GM19099 (cell line): ENCODE results near the gene ADAMTS8.

Experiments used
- POLR2A ChIP-seq: IDR thresholded peaks from 3 replicates; pipeline ENCODE4 v1.6.1; 2011; ENCODE audit warnings: low read depth; ENCODE audit not compliant: insufficient read length; ENCODE audit errors: extremely low read depth

ADAMTS8 gene

DNA sequence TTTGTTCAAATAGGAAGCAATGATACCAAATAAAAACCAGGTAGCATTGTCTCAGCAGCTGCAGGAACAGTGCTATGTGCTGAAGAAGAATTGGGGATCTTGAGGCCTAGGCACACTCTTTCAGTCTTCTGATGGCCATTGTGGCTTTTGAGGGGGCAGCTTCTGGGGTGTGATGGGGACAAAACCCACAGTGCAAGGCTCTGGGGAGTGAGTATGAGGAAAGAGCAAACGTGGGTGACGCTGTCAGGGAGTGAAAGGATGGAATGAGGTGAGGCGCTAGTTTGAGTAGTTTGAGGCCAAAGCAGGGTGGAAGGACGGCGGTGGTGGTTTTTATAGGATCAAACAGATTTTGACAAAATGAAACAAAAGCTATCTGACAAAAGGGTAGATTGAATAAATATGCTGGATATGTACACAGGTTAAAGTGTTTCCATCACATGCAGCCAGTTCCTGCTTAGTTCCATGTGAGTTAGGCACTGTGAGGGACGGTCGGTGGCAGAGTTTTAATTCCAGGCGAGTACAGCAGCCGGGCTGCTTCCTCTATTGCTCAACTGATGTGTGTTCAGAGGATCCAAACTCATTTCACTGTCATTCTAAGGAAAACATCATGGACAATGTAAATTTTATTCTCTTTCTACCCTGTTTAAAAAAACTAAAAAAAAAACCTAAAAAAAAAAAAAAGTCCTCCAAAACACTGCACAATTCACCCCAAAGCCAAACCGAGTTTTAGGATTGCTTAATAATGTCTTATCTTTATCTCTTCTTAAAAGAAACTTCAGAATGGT, 38.9 kb upstream of the ADAMTS8 start:
- TF ChIP-seq POLR2A: no peak

DNA sequence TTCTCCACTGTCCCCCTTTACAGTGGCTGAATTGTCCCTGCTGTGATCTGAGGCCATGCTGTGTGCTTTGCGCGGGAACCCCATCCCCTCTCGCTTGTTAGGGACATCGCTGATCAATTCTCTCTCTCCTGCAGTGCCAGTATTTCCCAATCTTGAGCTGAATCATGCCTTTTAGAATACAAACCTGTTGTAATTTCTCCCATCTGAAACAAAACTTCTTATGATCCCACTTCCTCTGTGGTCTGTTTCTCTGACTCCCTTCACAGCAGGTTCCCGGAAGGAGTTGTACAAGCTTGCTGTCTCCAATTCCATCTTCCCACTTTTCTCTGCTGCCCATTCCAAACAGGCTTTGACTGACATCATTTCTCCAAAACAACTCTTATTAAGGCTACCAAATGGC, 36.9 kb upstream of the ADAMTS8 start:
- no peak for TF ChIP-seq POLR2A

DNA sequence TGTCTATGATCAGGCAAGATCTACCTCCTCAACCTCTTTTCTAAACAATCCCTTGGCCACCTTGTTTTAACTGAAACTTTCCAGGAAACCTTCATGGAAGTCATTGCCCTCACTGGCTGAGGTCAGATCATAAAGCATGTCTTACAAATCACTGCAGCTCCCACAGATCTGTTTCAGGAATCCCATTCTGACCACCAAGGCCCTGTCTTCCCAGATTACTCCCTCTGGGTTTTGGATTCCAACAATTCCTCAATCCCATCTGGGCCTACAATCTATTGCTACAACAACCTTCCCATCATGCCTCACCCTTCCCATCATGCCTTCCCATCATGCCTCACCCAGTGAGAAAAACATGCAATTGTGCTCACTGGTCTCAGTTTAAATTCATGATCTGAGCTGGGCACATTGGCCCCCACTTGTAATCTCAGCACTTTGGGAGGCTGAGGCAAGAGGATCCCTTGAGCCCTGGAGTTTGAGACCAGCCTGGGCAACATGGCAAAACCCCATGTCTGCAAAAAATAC, 35.9 kb upstream of the ADAMTS8 start:
- TF ChIP-seq POLR2A: no peak

DNA sequence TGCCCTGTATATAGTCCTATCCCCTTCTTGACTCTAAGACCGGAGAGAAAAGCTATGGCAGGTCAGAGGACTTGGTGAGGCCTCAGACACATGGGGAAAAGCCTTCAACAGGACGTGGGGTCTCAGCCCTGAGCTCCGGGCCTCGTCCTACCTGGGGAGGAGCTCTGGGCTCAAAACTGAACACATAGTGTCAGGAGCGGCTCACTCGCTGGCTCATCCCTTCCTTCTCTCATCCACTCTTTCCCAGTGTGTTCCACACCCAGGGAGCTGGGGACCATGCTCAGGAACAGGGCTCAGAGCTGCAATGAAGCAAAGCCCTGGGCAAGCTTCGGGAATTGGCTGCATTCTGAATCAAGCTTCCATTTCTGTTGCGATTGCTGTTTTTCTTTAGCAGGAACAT, 34.5 kb upstream of the ADAMTS8 start:
- no peak for TF ChIP-seq POLR2A

DNA sequence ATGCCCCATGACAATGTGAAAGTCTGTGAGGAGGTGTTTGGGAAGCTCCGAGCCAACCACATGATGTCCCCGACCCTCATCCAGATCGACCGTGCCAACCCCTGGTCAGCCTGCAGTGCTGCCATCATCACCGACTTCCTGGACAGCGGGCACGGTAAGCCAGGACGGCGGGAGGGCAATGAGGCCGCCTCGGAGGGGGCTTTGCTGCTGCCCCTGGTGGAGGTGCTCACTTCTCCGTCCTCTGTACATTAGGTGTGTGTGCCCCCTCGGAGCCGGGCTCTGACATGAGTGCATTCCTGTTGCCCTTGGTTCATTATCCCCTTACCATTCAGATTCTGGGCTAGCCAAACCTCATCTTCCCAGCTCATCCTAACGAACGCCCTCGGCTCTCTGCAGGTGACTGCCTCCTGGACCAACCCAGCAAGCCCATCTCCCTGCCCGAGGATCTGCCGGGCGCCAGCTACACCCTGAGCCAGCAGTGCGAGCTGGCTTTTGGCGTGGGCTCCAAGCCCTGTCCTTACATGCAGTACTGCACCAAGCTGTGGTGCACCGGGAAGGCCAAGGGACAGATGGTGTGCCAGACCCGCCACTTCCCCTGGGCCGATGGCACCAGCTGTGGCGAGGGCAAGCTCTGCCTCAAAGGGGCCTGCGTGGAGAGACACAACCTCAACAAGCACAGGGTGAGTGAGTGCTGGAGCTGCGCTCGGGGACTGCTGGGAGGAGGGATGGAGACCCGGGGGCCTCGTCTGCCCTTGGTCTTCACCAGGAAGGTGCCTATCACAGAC, 33.9 kb upstream of the ADAMTS8 start:
- TF ChIP-seq POLR2A: no peak

DNA sequence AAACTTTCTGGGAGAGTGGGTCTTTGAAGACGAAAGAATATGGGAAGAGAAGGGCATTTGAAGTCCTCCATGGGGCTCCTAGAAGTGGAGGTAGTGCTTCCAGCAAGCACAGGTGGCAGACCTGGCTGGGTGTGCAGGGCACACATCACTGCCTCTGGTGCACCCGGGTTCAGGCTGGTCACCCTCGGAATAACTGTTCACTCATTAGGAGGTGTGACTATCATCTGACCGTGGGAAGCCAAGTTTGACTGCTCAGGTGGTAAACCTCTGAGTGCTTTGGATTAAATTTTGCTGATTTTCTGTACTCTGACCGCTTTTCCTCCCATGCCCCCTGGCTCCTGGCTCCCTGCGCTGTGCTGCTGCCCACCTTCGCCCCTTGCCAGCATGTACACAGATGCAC, 31.1 kb upstream of the ADAMTS8 start:
- no peak for TF ChIP-seq POLR2A

DNA sequence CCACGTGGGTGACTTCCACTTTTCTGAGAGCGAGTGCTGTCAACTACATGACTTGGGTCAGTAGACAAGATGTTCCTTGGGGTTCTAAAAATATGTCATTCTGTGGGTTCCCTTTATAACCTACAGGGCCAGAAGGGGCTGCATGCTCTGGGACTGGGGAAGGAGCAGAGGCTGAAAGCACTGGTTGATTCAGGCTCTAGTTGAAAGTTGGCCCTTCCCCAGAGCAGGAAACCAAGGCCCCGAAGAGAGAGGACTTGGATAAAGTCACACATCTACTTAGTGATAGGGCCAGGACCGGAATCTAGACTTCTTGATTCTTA, 30.0 kb upstream of the ADAMTS8 start:
- TF ChIP-seq POLR2A: no peak

DNA sequence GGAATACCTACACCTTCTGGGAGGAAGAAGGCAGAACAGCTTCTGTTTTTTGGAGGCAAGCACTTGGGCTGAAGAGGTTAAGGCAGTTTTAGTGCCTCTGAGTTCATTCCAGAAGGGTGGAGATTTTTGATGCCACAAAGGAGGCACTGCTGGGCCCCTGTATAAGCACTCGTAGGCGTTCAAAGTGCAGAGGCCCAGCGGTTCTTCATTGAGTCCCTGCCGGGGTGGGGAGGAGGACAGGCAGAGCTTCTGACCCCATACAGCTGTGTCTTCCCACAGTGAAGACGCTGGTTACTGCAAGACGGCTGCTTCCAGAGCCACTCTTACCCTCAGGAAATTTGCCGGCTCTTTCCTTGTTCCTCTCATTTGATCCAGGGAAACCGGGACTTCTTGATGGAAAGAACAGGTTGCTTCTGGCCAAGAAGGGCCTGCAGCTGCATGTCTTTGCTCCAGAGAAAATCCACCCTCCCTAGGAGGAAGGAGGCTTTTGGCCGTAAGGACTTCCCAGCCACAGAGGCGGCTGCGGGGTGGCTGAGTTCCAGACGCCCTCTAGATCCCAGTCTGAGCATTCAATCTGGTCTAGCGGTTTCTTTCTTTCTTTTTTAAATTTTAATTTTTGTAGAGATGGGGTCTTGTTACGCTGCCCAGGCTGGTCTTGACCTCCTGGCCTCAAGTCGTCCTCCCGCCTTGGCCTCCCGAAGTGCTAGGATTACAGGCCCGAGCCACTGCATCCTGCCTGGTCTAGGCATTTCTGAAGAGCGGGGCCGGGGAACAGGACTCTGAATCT, 29.4 kb upstream of the ADAMTS8 start:
- no peak for TF ChIP-seq POLR2A

DNA sequence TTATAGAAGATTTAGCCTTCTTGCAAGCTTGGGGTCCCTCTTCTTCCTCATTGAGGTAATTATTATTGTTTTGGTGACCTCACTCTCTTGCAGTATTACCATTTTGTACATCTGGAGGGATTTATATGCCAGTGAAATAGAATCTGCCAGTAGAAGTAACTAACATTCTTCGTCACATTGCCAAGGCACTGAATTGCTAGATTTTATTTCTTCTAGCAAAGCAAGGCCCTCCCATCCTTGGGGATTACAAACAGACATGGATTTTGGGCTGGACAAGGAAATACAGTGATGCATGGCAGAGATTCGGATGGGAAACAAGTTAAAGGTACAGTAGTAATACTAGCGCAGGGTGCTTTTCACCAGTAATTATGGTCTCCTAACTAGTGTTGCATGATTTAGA, 27.9 kb upstream of the ADAMTS8 start:
- TF ChIP-seq POLR2A: no peak

DNA sequence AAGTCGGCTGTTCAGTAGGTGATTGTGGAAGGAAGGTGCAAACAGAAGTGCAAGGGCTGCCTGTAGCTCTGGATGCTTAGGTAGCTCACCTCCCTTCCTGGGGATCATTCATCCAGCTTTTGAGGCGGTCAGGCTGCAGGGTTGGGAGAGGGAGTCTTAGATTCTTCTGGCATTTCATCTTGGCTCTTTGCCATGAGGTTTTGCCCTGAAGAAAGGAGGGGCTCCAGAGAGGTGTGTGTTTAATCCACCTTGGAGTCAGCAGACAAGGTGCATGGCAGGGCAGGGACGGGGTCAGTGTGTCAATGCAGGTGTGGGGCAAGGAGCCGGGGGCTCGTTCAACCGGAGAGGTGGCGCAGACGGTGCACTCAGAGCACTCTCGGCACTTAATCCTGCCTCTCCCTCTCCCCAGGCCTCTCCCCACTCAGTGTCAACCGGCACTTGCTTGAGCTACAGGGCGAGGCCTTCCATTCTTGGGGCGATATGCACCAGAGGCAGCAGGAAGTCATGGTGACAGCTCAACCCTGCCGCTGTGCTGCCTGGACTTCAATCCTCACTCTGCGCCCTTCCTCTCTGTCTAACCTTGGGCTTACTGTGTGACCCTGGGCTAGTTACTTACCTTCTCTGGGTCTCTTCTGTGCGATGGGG, 27.2 kb upstream of the ADAMTS8 start:
- no peak for TF ChIP-seq POLR2A

DNA sequence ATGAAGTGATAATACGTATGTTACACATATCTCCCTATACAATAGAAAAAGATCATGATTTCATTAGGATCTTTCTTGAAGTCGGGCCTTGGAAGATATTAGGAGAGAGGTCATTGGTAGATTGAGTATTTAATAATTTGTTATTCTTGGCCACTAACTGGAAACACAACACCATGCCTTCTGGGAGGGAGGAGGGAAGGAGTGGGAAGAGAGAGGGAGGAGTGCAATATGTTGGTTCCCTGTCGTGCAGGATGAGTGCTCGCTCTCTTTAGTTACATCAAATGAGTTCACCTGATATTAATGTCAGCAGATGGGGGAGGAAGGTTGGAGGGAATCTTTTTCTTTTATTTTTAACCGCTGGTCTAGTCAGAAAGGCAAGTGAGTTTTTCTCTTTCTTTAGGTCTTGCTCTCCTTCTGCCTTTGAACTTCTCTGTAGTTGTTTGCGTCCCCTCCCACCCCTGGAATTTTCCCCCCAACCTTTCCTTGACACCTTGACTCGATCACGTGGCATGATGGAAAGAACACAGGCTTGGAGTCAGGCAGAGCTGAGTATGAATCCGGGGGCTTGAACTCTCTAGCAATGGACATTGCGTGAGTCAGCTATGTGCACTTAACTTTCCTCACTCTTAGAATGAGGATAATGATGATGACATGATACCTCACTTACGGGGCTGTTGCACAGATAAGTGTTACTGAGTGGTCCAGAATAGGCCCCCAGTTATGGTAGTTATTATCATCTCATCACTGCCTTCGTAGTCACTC, 26.3 kb upstream of the ADAMTS8 start:
- no peak for TF ChIP-seq POLR2A

DNA sequence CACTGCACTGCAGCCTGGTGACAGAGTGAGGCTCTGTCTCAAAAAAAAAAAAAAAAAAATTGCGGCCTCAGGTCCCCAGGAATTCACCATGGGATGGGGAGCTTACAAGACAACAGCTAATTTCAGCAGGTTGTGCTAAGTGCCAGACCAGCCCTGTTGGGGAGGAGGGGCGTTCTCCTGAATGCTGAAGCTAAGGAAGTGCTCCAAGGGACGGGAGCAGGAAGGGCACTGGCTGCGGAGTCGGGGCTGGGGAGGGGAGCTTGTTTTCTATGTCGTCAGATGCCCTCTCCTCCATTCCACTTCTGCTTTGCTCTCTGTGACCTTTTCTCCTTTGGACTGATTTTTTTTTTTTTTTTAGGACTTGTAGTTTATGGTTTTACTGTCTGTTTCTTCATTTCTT, 24.5 kb upstream of the ADAMTS8 start:
- no peak for TF ChIP-seq POLR2A

DNA sequence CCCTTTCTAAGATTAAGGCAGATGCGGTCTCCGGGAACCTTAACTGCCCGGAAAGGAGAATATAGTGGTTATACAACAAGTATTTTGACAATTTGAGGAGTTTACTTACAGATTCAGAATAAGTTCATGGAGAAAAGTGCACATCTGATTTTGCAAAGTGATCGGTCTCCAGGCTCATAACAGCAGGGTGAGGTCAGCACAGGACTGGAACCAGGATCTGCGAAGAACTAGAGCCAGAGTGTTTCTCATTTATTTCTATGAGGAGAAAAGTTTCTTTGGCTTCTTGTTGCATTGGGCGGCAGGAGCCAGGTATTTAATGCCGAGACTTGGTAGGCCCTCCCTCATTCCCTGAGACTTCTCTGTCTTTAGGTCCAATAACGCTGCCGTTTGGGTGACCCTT, 23.8 kb upstream of the ADAMTS8 start:
- no peak for TF ChIP-seq POLR2A

DNA sequence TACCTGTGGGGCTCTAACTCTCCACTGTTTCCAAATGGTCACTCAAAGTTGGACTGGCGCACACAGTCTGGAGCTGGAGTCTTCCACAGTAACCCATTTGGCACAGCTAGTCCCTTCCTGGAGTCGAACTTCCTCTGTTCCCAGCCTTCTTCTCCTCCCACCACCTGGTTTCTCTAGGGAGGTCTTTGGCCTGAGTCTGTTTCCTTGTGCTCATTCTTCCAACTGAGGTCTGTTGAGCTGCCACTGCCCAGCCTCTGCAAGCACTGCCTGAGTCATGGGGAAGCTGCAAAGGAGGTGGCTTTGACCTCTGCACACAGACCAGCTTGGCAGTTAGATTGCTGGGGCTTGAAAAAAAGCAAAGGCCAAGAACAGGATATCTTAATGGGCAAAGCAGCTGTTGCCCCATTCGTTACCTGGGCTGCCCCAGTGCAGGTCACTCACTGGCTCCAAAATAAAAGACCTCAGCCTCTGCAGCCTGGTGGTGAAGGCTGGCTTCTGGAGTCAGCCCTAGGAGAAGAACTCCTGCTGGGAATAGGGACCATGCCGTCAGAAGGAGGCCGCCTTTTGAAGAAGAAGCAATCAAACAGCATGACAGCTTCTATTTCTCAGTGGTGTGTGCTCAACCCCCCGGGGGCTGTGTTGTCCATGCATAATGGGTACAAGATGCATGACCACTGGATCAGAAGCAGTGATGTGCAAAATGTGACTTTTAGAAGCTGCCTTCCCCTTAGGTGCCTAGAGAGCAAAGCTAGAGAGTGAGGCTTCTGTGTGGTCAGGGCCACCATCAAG, 23.0 kb upstream of the ADAMTS8 start:
- no peak for TF ChIP-seq POLR2A
